ENCODE results near the gene GPR161.

DNA sequence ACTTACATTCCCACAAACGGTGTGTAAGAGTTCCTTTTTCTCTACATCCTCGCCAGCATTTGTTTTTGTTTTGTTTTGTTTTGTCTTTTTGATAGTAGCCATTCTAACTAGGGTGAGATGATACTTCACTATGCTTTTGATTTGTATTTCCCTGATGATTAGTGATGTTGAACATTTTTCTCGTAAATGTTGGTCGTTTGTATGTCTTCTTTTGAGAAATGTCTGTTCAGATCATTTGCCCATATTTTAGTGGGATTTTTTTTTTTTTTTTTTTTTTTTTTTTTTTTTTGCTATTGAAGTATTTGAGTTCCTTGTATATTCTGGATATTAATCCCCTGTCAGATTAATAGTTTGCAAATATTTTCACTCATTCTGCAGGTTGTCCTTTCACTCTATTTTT, 19.2 kb upstream of the GPR161 start:
- TF ChIP-seq, protein P1, sequence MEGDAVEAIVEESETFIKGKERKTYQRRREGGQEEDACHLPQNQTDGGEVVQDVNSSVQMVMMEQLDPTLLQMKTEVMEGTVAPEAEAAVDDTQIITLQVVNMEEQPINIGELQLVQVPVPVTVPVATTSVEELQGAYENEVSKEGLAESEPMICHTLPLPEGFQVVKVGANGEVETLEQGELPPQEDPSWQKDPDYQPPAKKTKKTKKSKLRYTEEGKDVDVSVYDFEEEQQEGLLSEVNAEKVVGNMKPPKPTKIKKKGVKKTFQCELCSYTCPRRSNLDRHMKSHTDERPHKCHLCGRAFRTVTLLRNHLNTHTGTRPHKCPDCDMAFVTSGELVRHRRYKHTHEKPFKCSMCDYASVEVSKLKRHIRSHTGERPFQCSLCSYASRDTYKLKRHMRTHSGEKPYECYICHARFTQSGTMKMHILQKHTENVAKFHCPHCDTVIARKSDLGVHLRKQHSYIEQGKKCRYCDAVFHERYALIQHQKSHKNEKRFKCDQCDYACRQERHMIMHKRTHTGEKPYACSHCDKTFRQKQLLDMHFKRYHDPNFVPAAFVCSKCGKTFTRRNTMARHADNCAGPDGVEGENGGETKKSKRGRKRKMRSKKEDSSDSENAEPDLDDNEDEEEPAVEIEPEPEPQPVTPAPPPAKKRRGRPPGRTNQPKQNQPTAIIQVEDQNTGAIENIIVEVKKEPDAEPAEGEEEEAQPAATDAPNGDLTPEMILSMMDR (conservative IDR thresholded peaks at IDR 0.05), result no peak
- TF ChIP-seq ZFX (IDR thresholded peaks at IDR 0.05), result no peak
